Esophagus muscularis mucosa (tissue), 4 donors: ENCODE data around the gene STK32B.

Experiments used
- CTCF ChIP-seq, 3 experiments: fragments of 200-600 bp in 2 of 3; fragments of 450-650 bp in 1 of 3; sonication (generic) in 2 of 3; IDR thresholded peaks; one replicate each; pipeline ENCODE4 v1.5.1; 2017 to 2019; ENCODE audit warnings: antibody characterized with exemption in 3 of 3, mild to moderate bottlenecking in 2 of 3, moderate library complexity in 1 of 3
- EP300 ChIP-seq: sonication (generic); formaldehyde crosslinking; IDR thresholded peaks from one replicate; pipeline ENCODE4 v1.6.1; 2017; ENCODE audit warnings: antibody characterized with exemption
- POLR2A ChIP-seq: fragments of 450-650 bp; IDR thresholded peaks from one replicate; pipeline ENCODE4 v1.6.1; 2017; ENCODE audit warnings: antibody characterized with exemption, moderate library complexity, mild to moderate bottlenecking, low read depth

DNA sequence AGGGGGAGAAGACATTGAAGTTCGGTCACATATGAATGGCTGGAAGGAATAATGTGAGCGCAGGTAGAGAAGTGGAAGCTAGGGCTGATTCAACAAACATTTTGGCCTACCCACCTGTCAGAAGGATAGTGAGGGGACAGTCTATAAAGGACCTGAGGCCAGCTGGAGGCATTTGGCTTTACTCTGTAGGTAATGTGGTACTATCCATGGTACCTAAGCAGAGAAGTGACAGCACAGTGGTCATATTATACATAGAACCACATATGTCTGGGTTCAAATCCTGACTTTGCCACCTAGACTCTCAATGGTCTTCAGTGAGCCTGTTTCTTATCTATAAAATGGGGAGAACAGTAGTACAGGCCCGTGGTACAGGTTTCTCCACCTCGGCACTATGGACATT, 400.0 kb downstream of the STK32B start:
- TF ChIP-seq CTCF (IDR thresholded peaks at IDR 0.05) (no peak), EP300 (no peak), POLR2A (no peak)
